ENCODE data around the gene KAT7. TPM values are rescaled to one million over a fixed set of nuclear protein-coding genes. Genes with fewer than 3 reads are reported as not detected.

KAT7 gene
- total RNA-seq, 2 donors from 2014 or later, result 38.9 to 51.4 TPM

Other genes starting within 250 kb of the KAT7 start
- 100 to 1,000 TPM in 1 of 2 donors, 10 to 100 TPM in 1; 61.7 to 131 TPM for gene NXPH3, start 212.8 kb upstream of the KAT7 start, total RNA-seq
- gene SPOP, start 110.6 kb upstream of the KAT7 start, total RNA-seq, result 100 to 1,000 TPM in 1 of 2 donors, 10 to 100 TPM in 1; 97.7 to 123 TPM
- 10 to 100 TPM; 30.9 to 86.6 TPM for gene SLC35B1, start 80.7 kb upstream of the KAT7 start, total RNA-seq
- gene FAM117A, start 24.6 kb upstream of the KAT7 start, total RNA-seq, result 10 to 100 TPM; 12.1 to 23.7 TPM
- not detected for gene TAC4, start 59.4 kb downstream of the KAT7 start, total RNA-seq
- gene DLX4, start 180.5 kb downstream of the KAT7 start, total RNA-seq, result not detected
- under 1 TPM in 1 of 2 donors, not detected in 1; 0.54 TPM for gene DLX3, start 206.5 kb downstream of the KAT7 start, total RNA-seq

Data from thoracic aorta (tissue), 2 donors.